Upper lobe of right lung (tissue), 1 donor: ENCODE measurements around the gene MAGOHB. TPM values are rescaled to one million over a fixed set of nuclear protein-coding genes. Genes with fewer than 3 reads are reported as not detected.

Experiments
- ATAC-seq: fragments of 200-7000 bp; cut with Tn5 transposase; one replicate; pipeline ENCODE4 v1.9.1; 2020; ENCODE audit warnings: mild to moderate bottlenecking, moderate library complexity
- DNase-seq: peaks from one replicate; pipeline ENCODE4 v3.0.0-alpha.2; 2020
- H3K27ac ChIP-seq: fragments of 200-600 bp; one replicate; pipeline ENCODE4 v1.8.0; 2022
- H3K27me3 ChIP-seq: fragments of 200-600 bp; one replicate; pipeline ENCODE4 v1.8.0; 2022; ENCODE audit warnings: mild to moderate bottlenecking
- H3K36me3 ChIP-seq: fragments of 200-600 bp; one replicate; pipeline ENCODE4 v1.8.0; 2022
- H3K4me1 ChIP-seq: fragments of 200-600 bp; one replicate; pipeline ENCODE4 v1.8.0; 2022
- H3K4me3 ChIP-seq: fragments of 200-600 bp; one replicate; pipeline ENCODE4 v1.8.0; 2022; ENCODE audit warnings: mild to moderate bottlenecking
- H3K9me3 ChIP-seq: fragments of 200-600 bp; one replicate; pipeline ENCODE4 v1.8.0; 2022
- CTCF ChIP-seq: fragments of 200-600 bp; IDR thresholded peaks from one replicate; pipeline ENCODE4 v1.8.0; 2022; ENCODE audit warnings: antibody characterized with exemption
- intact Hi-C: fragments of 100-400 bp; cut with DNase I; formaldehyde crosslinking; loops from one replicate; pipeline ENCODE4 v1.11.0; 2022
- total RNA-seq: library from RNA; stranded (reverse); fragmentation: NEBNext Ultra II Directional; extraction: Animal tissue kit (Norgen Biotek cat#: 25700); gene quantifications from one replicate; pipeline ENCODE4 v1.2.1, GENCODE V29; 2021
- donor health status: DM: no; HTN: yes; CAD: no; lungs with severe emphysema.

MAGOHB gene
- total RNA-seq, 1 donor from 2014 or later = 21.3 TPM

GRCh38 chr12:10633541-10633940, 20.1 kb upstream of the MAGOHB start:
- ATAC-seq (no peak), DNase-seq (no peak)
- H3K4me3 ChIP-seq = no peak overlapping the region
- H3K9me3 ChIP-seq = no peaks in the 10 kb centered on the region
- no peaks in the 10 kb centered on the region for H3K4me1 ChIP-seq
- intact Hi-C loops = no loop called here
- no peaks in the 10 kb centered on the region for H3K27me3 ChIP-seq
- no peaks in the 10 kb centered on the region for H3K36me3 ChIP-seq
- H3K27ac ChIP-seq = no peak overlapping the region
- no peak for TF ChIP-seq CTCF

GRCh38 chr12:10632226-10632625, 18.8 kb upstream of the MAGOHB start:
- intact Hi-C loops = no loop called here
- TF ChIP-seq CTCF = no peak
- Histone ChIP-seq H3K27ac (no peak overlapping the region), H3K9me3 (no peaks in the 10 kb centered on the region), H3K36me3 (no peaks in the 10 kb centered on the region), H3K4me1 (no peaks in the 10 kb centered on the region), H3K4me3 (no peak overlapping the region), H3K27me3 (no peaks in the 10 kb centered on the region)
- DNase-seq (no peak), ATAC-seq (no peak)

GRCh38 chr12:10624605-10625004, 11.2 kb upstream of the MAGOHB start:
- intact Hi-C loops = no loop called here

GRCh38 chr12:10623131-10623530, 9.7 kb upstream of the MAGOHB start:
- no peak for ATAC-seq
- H3K9me3 ChIP-seq = no peaks in the 10 kb centered on the region
- intact Hi-C loops = no loop called here
- H3K36me3 ChIP-seq = no peaks in the 10 kb centered on the region
- no peak overlapping the region for H3K27ac ChIP-seq
- no peak overlapping the region for H3K4me3 ChIP-seq
- TF ChIP-seq CTCF = no peak
- H3K27me3 ChIP-seq = no peaks in the 10 kb centered on the region
- DNase-seq = no peak
- H3K4me1 ChIP-seq = no peaks in the 10 kb centered on the region

More at GRCh38 chr12:10624605-10625004, 11.2 kb upstream of the MAGOHB start:
- Histone ChIP-seq H3K27me3 (no peaks in the 10 kb centered on the region), H3K36me3 (no peaks in the 10 kb centered on the region), H3K27ac (no peak overlapping the region), H3K4me1 (no peaks in the 10 kb centered on the region), H3K9me3 (no peaks in the 10 kb centered on the region), H3K4me3 (no peak overlapping the region)
- DNase-seq = no peak
- no peak for ATAC-seq
- TF ChIP-seq CTCF = no peak

- H3K27me3 ChIP-seq = no peaks in the 10 kb centered on the region
- no peaks in the 10 kb centered on the region for H3K4me1 ChIP-seq
- no peak for TF ChIP-seq CTCF
- H3K4me3 ChIP-seq = no peak overlapping the region
- DNase-seq (no peak), ATAC-seq (no peak)
- no peaks in the 10 kb centered on the region for H3K9me3 ChIP-seq
- no peak overlapping the region for H3K27ac ChIP-seq
- intact Hi-C loops = no loop called here
- no peaks in the 10 kb centered on the region for H3K36me3 ChIP-seq
These were observed 7.9 kb upstream of the MAGOHB start for GRCh38 chr12:10621278-10621677.

GRCh38 chr12:10620078-10620779, 6.8 kb upstream of the MAGOHB start:
- no peak for TF ChIP-seq CTCF
- intact Hi-C loops = no loop called here
- Histone ChIP-seq H3K36me3 (no peaks in the 10 kb centered on the region), H3K9me3 (no peaks in the 10 kb centered on the region), H3K27me3 (no peaks in the 10 kb centered on the region), H3K27ac (no peak overlapping the region), H3K4me3 (no peak overlapping the region), H3K4me1 (no peaks in the 10 kb centered on the region)
- DNase-seq (no peak), ATAC-seq (no peak)
